ENCODE results near the gene C1QL2. TPM values are rescaled to one million over a fixed set of nuclear protein-coding genes. Genes with fewer than 3 reads are reported as not detected.

Gene C1QL2
- total RNA-seq, 2 donors from 2014 or later = not detected

DNA sequence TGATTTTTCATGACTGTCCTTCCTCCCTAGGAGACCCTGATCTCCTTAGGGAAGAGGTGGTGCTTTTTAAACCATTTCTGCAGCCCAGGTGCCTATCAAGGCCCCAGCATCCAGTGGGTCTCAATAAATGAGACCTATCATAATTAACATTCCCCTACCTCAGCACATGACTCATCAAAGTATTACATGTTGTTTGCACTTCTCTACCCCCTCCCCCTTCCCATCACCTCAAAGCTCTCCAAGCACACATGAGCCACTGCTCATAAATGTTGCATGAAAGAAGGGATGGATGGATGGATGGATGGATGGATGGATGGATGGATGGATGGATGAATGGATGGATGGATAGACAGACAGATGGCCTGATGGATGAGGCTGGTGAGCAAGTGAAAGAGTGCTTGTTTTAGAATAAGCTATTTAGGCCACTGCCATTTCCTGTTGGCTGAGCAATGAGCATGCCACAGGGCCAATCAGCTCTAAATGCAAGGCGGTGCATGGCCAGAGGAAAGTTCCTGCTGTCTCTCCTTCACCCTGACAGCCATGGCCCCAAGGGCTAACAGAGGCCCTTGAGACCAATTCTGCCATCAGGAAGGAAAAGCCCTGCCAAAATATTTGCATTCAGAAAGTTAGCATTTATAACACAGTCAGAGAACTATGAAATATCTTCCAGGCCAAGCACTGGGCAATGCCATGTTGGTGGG lies 44.2 kb upstream of the C1QL2 start:
- no peaks in the 10 kb centered on the region for H3K36me3 ChIP-seq
- TF ChIP-seq, protein P1, sequence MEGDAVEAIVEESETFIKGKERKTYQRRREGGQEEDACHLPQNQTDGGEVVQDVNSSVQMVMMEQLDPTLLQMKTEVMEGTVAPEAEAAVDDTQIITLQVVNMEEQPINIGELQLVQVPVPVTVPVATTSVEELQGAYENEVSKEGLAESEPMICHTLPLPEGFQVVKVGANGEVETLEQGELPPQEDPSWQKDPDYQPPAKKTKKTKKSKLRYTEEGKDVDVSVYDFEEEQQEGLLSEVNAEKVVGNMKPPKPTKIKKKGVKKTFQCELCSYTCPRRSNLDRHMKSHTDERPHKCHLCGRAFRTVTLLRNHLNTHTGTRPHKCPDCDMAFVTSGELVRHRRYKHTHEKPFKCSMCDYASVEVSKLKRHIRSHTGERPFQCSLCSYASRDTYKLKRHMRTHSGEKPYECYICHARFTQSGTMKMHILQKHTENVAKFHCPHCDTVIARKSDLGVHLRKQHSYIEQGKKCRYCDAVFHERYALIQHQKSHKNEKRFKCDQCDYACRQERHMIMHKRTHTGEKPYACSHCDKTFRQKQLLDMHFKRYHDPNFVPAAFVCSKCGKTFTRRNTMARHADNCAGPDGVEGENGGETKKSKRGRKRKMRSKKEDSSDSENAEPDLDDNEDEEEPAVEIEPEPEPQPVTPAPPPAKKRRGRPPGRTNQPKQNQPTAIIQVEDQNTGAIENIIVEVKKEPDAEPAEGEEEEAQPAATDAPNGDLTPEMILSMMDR (IDR thresholded peaks at IDR 0.05) = no peak

DNA sequence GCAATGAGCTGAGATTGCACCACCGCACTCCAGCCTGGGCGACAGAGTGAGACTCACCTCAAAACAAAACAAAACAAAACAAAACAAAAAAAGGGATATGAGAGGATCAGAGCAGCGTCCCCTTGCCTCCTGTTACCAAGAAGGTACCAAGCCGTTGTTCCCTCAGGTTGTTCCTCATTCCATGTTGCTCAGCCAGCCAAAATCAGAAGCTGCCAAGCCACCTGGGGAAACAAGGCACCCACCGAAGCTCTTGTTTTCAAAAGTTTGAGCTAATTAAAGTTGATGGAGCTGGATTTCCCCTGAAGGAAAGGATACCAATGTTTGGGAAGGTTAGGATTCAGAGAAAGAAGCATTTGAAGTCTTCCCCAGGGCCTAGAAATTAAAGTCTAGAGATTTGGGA lies 43.3 kb upstream of the C1QL2 start:
- no peak overlapping the region for H3K4me3 ChIP-seq
- H3K27ac ChIP-seq = no peak overlapping the region
- TF ChIP-seq, protein P1 (IDR thresholded peaks at IDR 0.05) = no peak
- no peak for DNase-seq (ENCODE audit: low spot score)
- no peaks in the 10 kb centered on the region for H3K4me1 ChIP-seq
- H3K36me3 ChIP-seq = no peaks in the 10 kb centered on the region
- no peaks in the 10 kb centered on the region for H3K27me3 ChIP-seq
- no peaks in the 10 kb centered on the region for H3K9me3 ChIP-seq

More for the DNA sequence above, 44.2 kb upstream of the C1QL2 start:
- DNase-seq (ENCODE audit: low spot score) = no peak
- H3K4me3 ChIP-seq = no peak overlapping the region
- H3K27me3 ChIP-seq = no peaks in the 10 kb centered on the region
- H3K9me3 ChIP-seq = no peaks in the 10 kb centered on the region
- no peaks in the 10 kb centered on the region for H3K4me1 ChIP-seq
- no peak overlapping the region for H3K27ac ChIP-seq

DNA sequence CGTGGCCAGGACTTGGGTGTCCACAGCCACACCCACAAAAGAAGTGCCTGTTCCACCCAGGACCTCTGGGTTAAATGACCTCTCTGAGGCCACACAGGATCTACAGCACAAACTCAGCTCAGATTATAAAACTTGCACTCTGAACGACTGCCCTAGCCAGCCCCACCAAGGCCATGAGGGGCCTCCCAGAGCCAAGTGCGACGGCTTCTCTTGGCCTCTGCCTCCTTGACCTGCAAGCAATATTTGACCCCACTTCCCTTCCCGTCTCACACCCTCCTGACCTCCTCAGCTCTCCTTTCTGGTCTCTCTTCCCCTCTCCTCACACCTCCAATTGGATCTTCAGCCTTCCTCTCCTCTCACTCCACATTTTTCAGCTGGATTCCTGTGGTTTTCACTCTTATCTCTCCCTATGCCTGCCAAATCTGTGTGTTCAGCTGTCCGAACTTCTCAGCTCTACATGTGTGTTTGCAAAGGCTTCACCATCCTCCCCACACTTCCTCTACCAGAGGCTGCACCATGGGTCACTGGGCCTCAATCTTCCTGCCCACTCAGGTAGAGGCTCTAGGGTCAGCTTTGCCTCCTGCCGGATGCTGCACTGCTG lies 39.8 kb upstream of the C1QL2 start:
- Histone ChIP-seq H3K36me3 (no peaks in the 10 kb centered on the region), H3K9me3 (no peaks in the 10 kb centered on the region), H3K27ac (no peak overlapping the region), H3K4me3 (no peak overlapping the region), H3K4me1 (no peaks in the 10 kb centered on the region), H3K27me3 (no peaks in the 10 kb centered on the region)
- TF ChIP-seq, protein P1 (IDR thresholded peaks at IDR 0.05) = no peak
- no peak for DNase-seq (ENCODE audit: low spot score)

DNA sequence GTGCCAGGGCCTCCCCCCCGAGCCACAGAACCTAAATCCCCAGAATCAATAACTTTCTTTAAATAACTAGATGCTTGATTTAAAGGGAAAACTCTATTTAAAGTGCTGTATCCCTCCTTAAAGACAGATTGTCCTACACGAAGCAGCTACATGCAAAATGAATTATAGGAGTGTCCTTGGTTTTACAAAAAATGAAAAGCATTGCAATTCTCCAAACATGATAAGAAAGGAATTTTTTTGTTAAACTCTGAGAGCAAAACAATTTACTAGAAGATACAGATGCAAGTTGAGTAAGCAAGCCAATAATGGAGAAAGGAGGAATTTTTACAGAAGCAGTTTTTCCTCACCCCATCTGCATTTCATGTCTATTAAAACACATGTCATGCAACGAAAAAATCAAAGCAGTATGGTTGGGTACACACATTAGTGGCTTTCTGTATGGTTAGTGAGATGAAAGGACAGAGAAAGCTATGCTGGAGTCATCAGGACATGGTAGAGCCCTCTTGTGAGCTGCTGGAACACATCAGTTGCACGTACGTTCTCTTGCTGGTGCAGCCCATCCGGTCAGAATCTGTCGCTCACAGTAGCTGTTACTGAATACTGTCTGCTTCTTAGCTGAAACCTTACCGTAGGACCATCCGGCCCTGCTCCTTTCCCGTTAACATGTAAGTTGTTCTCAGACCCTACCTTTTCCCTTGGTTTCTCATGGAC lies 39.1 kb upstream of the C1QL2 start:
- Histone ChIP-seq H3K4me3 (no peak overlapping the region), H3K27ac (no peak overlapping the region), H3K4me1 (no peaks in the 10 kb centered on the region), H3K36me3 (no peaks in the 10 kb centered on the region), H3K9me3 (no peaks in the 10 kb centered on the region), H3K27me3 (no peaks in the 10 kb centered on the region)
- DNase-seq (ENCODE audit: low spot score) = no peak
- TF ChIP-seq, protein P1 (IDR thresholded peaks at IDR 0.05) = no peak

GRCh38 chr2:119197126-119197405 lies 38.5 kb upstream of the C1QL2 start:
- H3K36me3 ChIP-seq = no peaks in the 10 kb centered on the region
- DNase-seq (ENCODE audit: low spot score) = no peak
- no peaks in the 10 kb centered on the region for H3K27me3 ChIP-seq
- no peak overlapping the region for H3K27ac ChIP-seq
- H3K4me1 ChIP-seq = no peaks in the 10 kb centered on the region
- H3K4me3 ChIP-seq = no peak overlapping the region
- TF ChIP-seq, protein P1 (IDR thresholded peaks at IDR 0.05) = no peak
- no peaks in the 10 kb centered on the region for H3K9me3 ChIP-seq
